Measurements from ENCODE around the gene PCP2.

DNA sequence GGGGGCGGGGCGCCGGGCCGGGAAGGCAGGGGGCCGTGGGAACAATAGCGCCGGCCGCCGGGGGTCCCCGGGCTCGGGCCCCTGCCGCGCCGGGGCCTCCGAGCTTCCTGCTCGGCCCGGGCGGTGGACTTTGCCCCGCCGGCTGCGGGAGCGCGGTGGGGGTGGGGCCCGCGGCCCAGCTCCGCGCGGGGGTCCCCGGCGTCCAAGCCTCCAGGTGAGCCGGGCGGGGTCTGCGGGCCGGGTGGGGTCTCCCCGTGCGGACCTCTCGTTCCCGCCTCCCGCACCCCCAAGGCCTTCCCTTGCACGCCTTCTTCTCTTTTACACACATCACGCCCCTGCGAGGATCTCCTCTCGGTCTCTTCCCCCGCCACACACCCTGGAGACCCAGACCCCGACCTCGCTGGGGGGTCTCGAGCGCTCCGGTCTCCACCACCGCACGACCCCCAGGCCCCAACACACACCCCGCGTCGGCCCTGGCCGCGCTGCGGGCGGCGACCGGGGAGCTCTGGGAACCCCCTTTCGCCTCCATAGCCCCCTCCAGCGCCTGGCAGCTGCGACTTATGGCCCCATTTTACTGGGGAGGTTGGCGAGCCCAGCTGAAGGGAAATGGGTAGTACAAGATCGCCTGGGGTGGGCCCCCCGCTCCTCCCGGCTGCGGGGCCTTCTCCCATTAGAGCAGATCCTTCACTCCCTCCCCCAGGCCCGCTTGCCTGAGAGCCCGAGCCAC, 37.1 kb downstream of the PCP2 start:
- TF ChIP-seq, protein P1, sequence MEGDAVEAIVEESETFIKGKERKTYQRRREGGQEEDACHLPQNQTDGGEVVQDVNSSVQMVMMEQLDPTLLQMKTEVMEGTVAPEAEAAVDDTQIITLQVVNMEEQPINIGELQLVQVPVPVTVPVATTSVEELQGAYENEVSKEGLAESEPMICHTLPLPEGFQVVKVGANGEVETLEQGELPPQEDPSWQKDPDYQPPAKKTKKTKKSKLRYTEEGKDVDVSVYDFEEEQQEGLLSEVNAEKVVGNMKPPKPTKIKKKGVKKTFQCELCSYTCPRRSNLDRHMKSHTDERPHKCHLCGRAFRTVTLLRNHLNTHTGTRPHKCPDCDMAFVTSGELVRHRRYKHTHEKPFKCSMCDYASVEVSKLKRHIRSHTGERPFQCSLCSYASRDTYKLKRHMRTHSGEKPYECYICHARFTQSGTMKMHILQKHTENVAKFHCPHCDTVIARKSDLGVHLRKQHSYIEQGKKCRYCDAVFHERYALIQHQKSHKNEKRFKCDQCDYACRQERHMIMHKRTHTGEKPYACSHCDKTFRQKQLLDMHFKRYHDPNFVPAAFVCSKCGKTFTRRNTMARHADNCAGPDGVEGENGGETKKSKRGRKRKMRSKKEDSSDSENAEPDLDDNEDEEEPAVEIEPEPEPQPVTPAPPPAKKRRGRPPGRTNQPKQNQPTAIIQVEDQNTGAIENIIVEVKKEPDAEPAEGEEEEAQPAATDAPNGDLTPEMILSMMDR (conservative IDR thresholded peaks at IDR 0.05; ENCODE audit: low read depth, low read length) = no peak
- TF ChIP-seq EZH2phosphoT487 (IDR thresholded peaks at IDR 0.05; ENCODE audit: borderline replicate concordance, low read length) (no peak), EZH2 (IDR thresholded peaks at IDR 0.05; ENCODE audit: low read length, unreplicated experiment) (no peak)
